ENCODE data around the gene EVA1A. TPM values are rescaled to one million over a fixed set of nuclear protein-coding genes. Genes with fewer than 3 reads are reported as not detected.

The EVA1A gene
- total RNA-seq, 1 donor from 2014 or later = not detected

- peaks cover 27% of the 10 kb centered on the region for H3K4me1 Mint-ChIP-seq (ENCODE audit: low read depth)
- no peaks in the 10 kb centered on the region for H3K9me3 Mint-ChIP-seq
- peaks cover 3% of the 10 kb centered on the region for H3K36me3 Mint-ChIP-seq (ENCODE audit: low read depth)
- no peak overlapping the region for H3K27ac Mint-ChIP-seq
- DNase-seq (ENCODE audit: low spot score) = no peak
- intact Hi-C loops (cut with micrococcal nuclease) = no loop called here
- no peak overlapping the region for H3K4me3 Mint-ChIP-seq
- H3K27me3 Mint-ChIP-seq (ENCODE audit: insufficient read depth) = peaks cover 41% of the 10 kb centered on the region
These were observed 4.1 kb upstream of the EVA1A start for GRCh38 chr2:75564713-75565359.

GRCh38 chr2:75564026-75564688 is 3.4 kb upstream of the EVA1A start:
- H3K4me1 Mint-ChIP-seq (ENCODE audit: low read depth) = peaks cover 29% of the 10 kb centered on the region
- DNase-seq (ENCODE audit: low spot score) = no peak
- H3K9me3 Mint-ChIP-seq = no peaks in the 10 kb centered on the region
- H3K27ac Mint-ChIP-seq = no peak overlapping the region
- H3K36me3 Mint-ChIP-seq (ENCODE audit: low read depth) = peaks cover 3% of the 10 kb centered on the region
- no peak overlapping the region for H3K4me3 Mint-ChIP-seq
- peaks cover 46% of the 10 kb centered on the region for H3K27me3 Mint-ChIP-seq (ENCODE audit: insufficient read depth)
- intact Hi-C loops (cut with micrococcal nuclease) = no loop called here

DNA sequence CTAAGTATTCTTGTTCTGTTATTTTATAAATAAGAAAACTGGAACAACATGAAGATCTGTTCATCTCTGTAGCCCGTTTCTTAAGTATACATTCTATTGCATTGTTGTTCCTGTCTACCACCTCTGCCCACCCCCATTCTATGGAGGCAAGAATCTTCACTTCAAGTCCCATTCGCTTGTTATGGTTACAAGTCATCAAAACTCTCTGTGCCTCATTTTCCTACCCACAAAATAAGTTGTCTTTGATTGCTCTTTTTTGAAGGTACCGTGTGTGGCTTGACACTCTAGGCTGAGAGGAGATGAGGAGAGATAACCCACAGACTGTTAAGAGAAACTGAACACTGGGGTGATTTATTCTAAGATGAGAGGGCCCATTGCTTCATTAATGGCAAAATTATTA is 2.9 kb upstream of the EVA1A start:
- intact Hi-C loops (cut with micrococcal nuclease) = no loop called here
- peaks cover 29% of the 10 kb centered on the region for H3K4me1 Mint-ChIP-seq (ENCODE audit: low read depth)
- H3K4me3 Mint-ChIP-seq = no peak overlapping the region
- H3K27ac Mint-ChIP-seq = no peak overlapping the region
- peaks cover 47% of the 10 kb centered on the region for H3K27me3 Mint-ChIP-seq (ENCODE audit: insufficient read depth)
- no peaks in the 10 kb centered on the region for H3K9me3 Mint-ChIP-seq
- DNase-seq (ENCODE audit: low spot score) = no peak
- peaks cover 3% of the 10 kb centered on the region for H3K36me3 Mint-ChIP-seq (ENCODE audit: low read depth)

GRCh38 chr2:75562513-75562864 is 1.8 kb upstream of the EVA1A start:
- no peak overlapping the region for H3K4me3 Mint-ChIP-seq
- intact Hi-C loops (cut with micrococcal nuclease) = no loop called here
- H3K36me3 Mint-ChIP-seq (ENCODE audit: low read depth) = peaks cover 3% of the 10 kb centered on the region
- H3K27ac Mint-ChIP-seq = no peak overlapping the region
- no peak for DNase-seq (ENCODE audit: low spot score)
- no peaks in the 10 kb centered on the region for H3K9me3 Mint-ChIP-seq
- H3K27me3 Mint-ChIP-seq (ENCODE audit: insufficient read depth) = peaks cover 49% of the 10 kb centered on the region
- peaks cover 29% of the 10 kb centered on the region for H3K4me1 Mint-ChIP-seq (ENCODE audit: low read depth)

- intact Hi-C loops (cut with micrococcal nuclease) = no loop called here
- Mint-ChIP-seq H3K4me3 (peak overlapping the region; percentile 82), H3K27me3 (ENCODE audit: insufficient read depth) (peaks cover 47% of the 10 kb centered on the region), H3K9me3 (no peaks in the 10 kb centered on the region), H3K36me3 (ENCODE audit: low read depth) (peaks cover 3% of the 10 kb centered on the region), H3K27ac (no peak overlapping the region), H3K4me1 (ENCODE audit: low read depth) (peaks cover 29% of the 10 kb centered on the region)
- DNase-seq (ENCODE audit: low spot score) = no peak
These were observed 1.1 kb upstream of the EVA1A start for GRCh38 chr2:75561566-75562512.

DNA sequence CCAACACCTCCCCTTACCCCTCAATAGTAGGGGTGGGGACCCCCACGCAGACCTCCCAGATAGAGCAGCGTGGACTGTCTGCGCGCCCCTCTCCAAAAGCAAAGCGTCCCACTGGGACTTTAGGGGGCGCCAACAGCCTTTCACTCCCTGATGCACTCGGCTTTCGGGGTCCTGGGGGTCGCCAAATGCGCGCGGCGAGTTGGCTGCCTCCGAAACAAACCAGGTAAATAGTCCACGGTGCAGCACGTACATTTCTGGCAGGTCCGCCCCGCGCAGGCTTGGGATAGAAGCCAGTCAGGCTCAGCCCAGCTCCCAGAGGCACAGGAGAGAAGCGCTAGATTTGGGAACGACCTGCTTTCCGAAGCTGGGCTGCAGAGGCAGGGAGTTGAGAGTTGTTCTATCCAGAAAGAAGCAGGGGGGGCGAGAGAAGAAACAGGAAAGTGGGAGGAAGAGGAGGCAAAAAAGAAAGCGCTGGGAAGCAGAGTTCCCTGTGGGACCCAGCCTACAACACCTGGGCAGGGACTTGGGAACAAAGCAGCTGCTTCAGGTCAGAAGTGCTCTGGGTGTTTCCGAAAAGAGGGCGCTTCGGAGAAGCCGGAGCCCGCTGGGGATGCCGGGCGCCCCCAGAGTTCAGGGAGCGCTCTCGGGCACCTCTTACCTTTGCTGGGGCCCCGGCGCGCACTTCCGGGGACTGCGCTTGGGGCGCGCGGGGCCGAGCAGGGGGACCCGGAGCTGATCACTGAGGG is 544 bp downstream of the EVA1A start:
- Mint-ChIP-seq H3K36me3 (ENCODE audit: low read depth) (peaks cover 3% of the 10 kb centered on the region), H3K27ac (no peak overlapping the region), H3K4me3 (peak overlapping the region; percentile 81), H3K9me3 (no peaks in the 10 kb centered on the region), H3K4me1 (ENCODE audit: low read depth) (peaks cover 29% of the 10 kb centered on the region), H3K27me3 (ENCODE audit: insufficient read depth) (peaks cover 42% of the 10 kb centered on the region)
- intact Hi-C loops (cut with micrococcal nuclease) = no loop called here
- DNase-seq (ENCODE audit: low spot score) = no peak

DNA sequence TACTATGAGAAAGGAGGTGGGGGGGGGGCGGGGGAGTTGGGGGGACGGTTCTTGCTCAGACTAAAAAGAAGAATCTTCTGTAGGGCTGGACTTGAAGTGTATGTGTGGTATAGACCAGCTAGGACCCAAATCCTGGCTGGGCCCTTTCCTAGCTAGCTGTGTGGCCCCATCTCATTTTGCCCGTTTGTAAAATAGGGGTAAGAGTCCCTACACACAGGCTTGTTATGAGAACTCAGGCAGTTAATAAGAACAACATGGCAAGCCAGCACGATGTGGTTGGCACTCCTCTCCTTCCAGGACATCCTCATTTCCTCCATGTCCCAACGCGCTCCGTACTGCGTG is 1.1 kb downstream of the EVA1A start:
- Mint-ChIP-seq H3K36me3 (ENCODE audit: low read depth) (peaks cover 3% of the 10 kb centered on the region), H3K9me3 (no peaks in the 10 kb centered on the region), H3K4me3 (peak overlapping the region; percentile 81), H3K27me3 (ENCODE audit: insufficient read depth) (peaks cover 43% of the 10 kb centered on the region), H3K27ac (no peak overlapping the region), H3K4me1 (ENCODE audit: low read depth) (peaks cover 24% of the 10 kb centered on the region)
- no peak for DNase-seq (ENCODE audit: low spot score)
- intact Hi-C loops (cut with micrococcal nuclease) = no loop called here

DNA sequence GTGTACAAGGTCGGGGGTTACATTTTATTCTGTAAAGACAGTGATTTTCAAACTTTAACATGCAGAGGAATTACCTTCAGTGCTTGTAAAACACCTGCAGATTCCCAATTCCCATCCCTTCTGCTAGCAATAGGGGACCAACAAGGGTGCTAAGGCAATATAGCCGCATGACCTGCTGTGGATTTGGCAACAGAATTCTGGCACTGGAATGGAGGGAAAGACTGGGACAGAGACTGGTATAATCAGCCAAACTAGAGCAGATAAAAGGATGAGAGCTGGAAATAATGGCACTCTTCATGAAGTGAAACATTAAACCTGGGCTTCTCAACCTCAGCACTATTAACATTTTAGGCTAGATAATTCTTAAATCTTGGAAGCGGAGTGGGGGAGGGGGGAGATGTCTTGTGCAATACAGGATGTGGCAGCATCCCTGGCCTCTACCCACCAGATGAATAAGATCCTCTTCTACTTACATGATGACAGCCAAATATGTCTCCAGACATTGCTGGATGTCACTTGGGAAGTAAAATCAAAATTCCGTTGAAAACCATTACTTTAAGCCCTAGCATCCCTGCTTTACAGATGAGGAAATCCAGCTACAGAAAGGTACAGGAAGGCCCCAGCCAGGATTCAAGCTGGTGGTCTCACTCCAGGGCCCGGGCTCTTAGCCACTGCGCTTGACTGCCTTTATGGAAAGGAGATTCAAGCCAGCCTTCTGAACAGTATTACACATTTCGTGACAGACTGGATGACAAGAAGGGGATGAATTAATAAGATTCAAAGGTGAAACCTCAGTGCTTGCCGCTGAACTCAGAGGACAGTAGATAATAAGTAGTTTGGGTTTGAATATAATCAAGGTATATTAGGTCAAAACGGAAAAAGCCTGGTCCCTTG is 1.7 kb downstream of the EVA1A start:
- H3K4me3 Mint-ChIP-seq = no peak overlapping the region
- peaks cover 3% of the 10 kb centered on the region for H3K36me3 Mint-ChIP-seq (ENCODE audit: low read depth)
- H3K9me3 Mint-ChIP-seq = no peaks in the 10 kb centered on the region
- intact Hi-C loops (cut with micrococcal nuclease) = no loop called here
- no peak overlapping the region for H3K27ac Mint-ChIP-seq
- DNase-seq (ENCODE audit: low spot score) = no peak
- H3K27me3 Mint-ChIP-seq (ENCODE audit: insufficient read depth) = peaks cover 42% of the 10 kb centered on the region
- peaks cover 20% of the 10 kb centered on the region for H3K4me1 Mint-ChIP-seq (ENCODE audit: low read depth)

DNA sequence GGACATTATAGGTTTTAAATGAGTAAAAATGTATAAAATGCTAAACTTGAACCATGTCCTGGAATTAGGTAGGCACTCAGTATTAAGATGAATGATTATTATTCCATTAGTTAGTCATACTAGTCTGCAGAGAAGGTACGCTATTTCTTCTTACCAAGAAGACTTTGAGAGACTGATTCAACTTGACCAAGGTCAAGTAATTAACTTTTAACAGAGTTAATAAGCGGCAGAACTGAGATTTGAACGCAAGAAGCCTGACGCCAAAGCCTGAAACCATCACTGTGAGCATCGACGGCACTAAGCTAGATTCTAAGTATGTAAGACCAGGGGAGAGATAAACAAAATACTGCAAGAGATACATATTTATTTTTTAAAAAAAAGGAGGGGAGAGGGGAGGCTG is 2.6 kb downstream of the EVA1A start:
- peaks cover 3% of the 10 kb centered on the region for H3K36me3 Mint-ChIP-seq (ENCODE audit: low read depth)
- DNase-seq (ENCODE audit: low spot score) = no peak
- intact Hi-C loops (cut with micrococcal nuclease) = no loop called here
- no peak overlapping the region for H3K4me3 Mint-ChIP-seq
- H3K9me3 Mint-ChIP-seq = no peaks in the 10 kb centered on the region
- peaks cover 14% of the 10 kb centered on the region for H3K4me1 Mint-ChIP-seq (ENCODE audit: low read depth)
- no peak overlapping the region for H3K27ac Mint-ChIP-seq
- peaks cover 41% of the 10 kb centered on the region for H3K27me3 Mint-ChIP-seq (ENCODE audit: insufficient read depth)

- H3K4me3 Mint-ChIP-seq = no peak overlapping the region
- H3K36me3 Mint-ChIP-seq (ENCODE audit: low read depth) = peaks cover 3% of the 10 kb centered on the region
- H3K4me1 Mint-ChIP-seq (ENCODE audit: low read depth) = peaks cover 14% of the 10 kb centered on the region
- no peak overlapping the region for H3K27ac Mint-ChIP-seq
- H3K9me3 Mint-ChIP-seq = no peaks in the 10 kb centered on the region
- H3K27me3 Mint-ChIP-seq (ENCODE audit: insufficient read depth) = peaks cover 40% of the 10 kb centered on the region
- intact Hi-C loops (cut with micrococcal nuclease) = no loop called here
- DNase-seq (ENCODE audit: low spot score) = no peak
These were observed 3.1 kb downstream of the EVA1A start for GRCh38 chr2:75557474-75558133.

DNA sequence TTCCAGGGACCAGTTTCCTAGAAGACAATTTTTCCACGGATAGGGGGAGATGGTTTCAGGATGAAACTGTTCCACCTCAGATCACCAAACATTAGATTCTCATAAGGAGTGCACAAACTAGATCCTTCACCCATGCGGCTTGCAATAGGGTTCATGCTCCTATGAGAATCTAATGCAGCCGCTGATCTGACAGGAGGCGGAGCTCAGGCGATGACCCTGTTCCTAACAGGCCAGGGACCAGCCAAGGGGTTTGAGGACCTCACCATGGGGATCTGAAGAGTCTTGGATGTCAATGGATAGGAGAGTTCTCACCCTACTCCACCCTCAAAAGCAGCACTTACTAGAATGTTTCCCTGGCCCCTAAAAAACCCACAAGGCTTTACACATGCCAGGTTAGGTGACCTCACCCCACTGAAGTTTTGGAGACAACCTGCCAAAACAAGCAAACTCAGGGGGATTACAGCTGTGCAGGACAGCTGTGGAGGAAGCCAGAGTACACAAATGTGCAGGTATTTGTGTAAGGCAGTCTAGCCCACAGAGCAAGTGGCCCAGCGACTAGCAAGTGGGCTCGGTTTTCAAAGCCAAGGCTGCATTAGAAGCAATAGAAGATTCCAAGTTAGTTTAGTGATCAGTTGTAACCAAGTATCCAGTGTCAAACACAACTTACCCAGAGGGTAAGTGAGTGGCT is 3.9 kb downstream of the EVA1A start:
- no peaks in the 10 kb centered on the region for H3K9me3 Mint-ChIP-seq
- no peak overlapping the region for H3K27ac Mint-ChIP-seq
- peaks cover 14% of the 10 kb centered on the region for H3K4me1 Mint-ChIP-seq (ENCODE audit: low read depth)
- no peak overlapping the region for H3K4me3 Mint-ChIP-seq
- H3K36me3 Mint-ChIP-seq (ENCODE audit: low read depth) = peaks cover 3% of the 10 kb centered on the region
- intact Hi-C loops (cut with micrococcal nuclease) = no loop called here
- no peak for DNase-seq (ENCODE audit: low spot score)
- peaks cover 38% of the 10 kb centered on the region for H3K27me3 Mint-ChIP-seq (ENCODE audit: insufficient read depth)
